ENCODE measurements around the gene ARHGAP31.

GRCh38 chr3:119313461-119313860 is 19.3 kb downstream of the ARHGAP31 start:
- TF ChIP-seq MAX (IDR thresholded peaks at IDR 0.05) = no peak
- TF ChIP-seq GTF2F1 (IDR thresholded peaks at IDR 0.05; ENCODE audit: borderline replicate concordance, low read depth, low read length) = no peak
- TF ChIP-seq, protein P1, sequence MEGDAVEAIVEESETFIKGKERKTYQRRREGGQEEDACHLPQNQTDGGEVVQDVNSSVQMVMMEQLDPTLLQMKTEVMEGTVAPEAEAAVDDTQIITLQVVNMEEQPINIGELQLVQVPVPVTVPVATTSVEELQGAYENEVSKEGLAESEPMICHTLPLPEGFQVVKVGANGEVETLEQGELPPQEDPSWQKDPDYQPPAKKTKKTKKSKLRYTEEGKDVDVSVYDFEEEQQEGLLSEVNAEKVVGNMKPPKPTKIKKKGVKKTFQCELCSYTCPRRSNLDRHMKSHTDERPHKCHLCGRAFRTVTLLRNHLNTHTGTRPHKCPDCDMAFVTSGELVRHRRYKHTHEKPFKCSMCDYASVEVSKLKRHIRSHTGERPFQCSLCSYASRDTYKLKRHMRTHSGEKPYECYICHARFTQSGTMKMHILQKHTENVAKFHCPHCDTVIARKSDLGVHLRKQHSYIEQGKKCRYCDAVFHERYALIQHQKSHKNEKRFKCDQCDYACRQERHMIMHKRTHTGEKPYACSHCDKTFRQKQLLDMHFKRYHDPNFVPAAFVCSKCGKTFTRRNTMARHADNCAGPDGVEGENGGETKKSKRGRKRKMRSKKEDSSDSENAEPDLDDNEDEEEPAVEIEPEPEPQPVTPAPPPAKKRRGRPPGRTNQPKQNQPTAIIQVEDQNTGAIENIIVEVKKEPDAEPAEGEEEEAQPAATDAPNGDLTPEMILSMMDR (IDR thresholded peaks at IDR 0.05; ENCODE audit: control extremely low read depth in 1 of 3, insufficient read depth in 1 of 3, low read depth in 1 of 3, low read length in 3 of 3) = no peak
- TF ChIP-seq SRF (IDR thresholded peaks at IDR 0.05; ENCODE audit: low read depth, low read length) = no peak
- TF ChIP-seq CREB1 (IDR thresholded peaks at IDR 0.05) = no peak
- TF ChIP-seq ZNF274 (IDR thresholded peaks at IDR 0.05; ENCODE audit: borderline replicate concordance, extremely low read depth, low read length) = no peak
- no peak for TF ChIP-seq ATF2 (IDR thresholded peaks at IDR 0.05; ENCODE audit: low read length)

Data from H1 (cell line).